Measurements from ENCODE around the gene SYNDIG1. TPM values are rescaled to one million over a fixed set of nuclear protein-coding genes. Genes with fewer than 3 reads are reported as not detected.

Gene SYNDIG1
- total RNA-seq, 4 donors from 2014 or later = 8.3 to 12.4 (median 10.2) TPM

- Histone ChIP-seq H3K36me3 (no peaks in the 10 kb centered on the region), H3K4me3 (replicated peaks in 1 of 3) (no peak overlapping the region), H3K27ac (no peak overlapping the region), H3K9me3 (no peaks in the 10 kb centered on the region), H3K27me3 (no peaks in the 10 kb centered on the region), H3K4me1 (peaks cover 0 to 7% of the 10 kb centered on the region in 2 donors)
- 94% methylated on average over 6 of the region's 6 CpGs for WGBS, 2 donors
- DNase-seq = no peak
- TF ChIP-seq POLR2A (IDR thresholded peaks at IDR 0.05) (no peak), CTCF (IDR thresholded peaks at IDR 0.05) (no peak)
- intact Hi-C loops (cut with DNase I) = no loop called here
These were observed 30.0 kb downstream of the SYNDIG1 start for GRCh38 chr20:24499472-24499871.

GRCh38 chr20:24501764-24502556 lies 32.5 kb downstream of the SYNDIG1 start:
- H3K4me3 ChIP-seq (replicated peaks in 1 of 3) = no peak overlapping the region
- no peak overlapping the region for H3K27ac ChIP-seq
- no peaks in the 10 kb centered on the region for H3K9me3 ChIP-seq
- WGBS, 2 donors = 81 to 91% methylated on average over 13 to 15 of the region's 15 CpGs
- H3K27me3 ChIP-seq = no peaks in the 10 kb centered on the region
- TF ChIP-seq POLR2A (IDR thresholded peaks at IDR 0.05) = no peak
- TF ChIP-seq CTCF (IDR thresholded peaks at IDR 0.05) = no peak
- peak; percentile 21 to 25 for DNase-seq
- intact Hi-C loops (cut with DNase I) = no loop called here
- H3K4me1 ChIP-seq = peaks cover 0 to 7% of the 10 kb centered on the region in 2 donors
- no peaks in the 10 kb centered on the region for H3K36me3 ChIP-seq

GRCh38 chr20:24502661-24503060 lies 33.2 kb downstream of the SYNDIG1 start:
- 77 to 92% methylated on average over 5 of the region's 5 CpGs for WGBS, 2 donors
- Histone ChIP-seq H3K4me1 (peaks cover 0 to 4% of the 10 kb centered on the region in 2 donors), H3K36me3 (no peaks in the 10 kb centered on the region), H3K27me3 (no peaks in the 10 kb centered on the region), H3K27ac (no peak overlapping the region), H3K4me3 (replicated peaks in 1 of 3) (no peak overlapping the region), H3K9me3 (no peaks in the 10 kb centered on the region)
- TF ChIP-seq POLR2A (IDR thresholded peaks at IDR 0.05) (no peak), CTCF (IDR thresholded peaks at IDR 0.05) (no peak)
- intact Hi-C loops (cut with DNase I) = no loop called here
- no peak for DNase-seq

GRCh38 chr20:24503352-24503931 lies 34.0 kb downstream of the SYNDIG1 start:
- no peak overlapping the region for H3K27ac ChIP-seq
- DNase-seq = peak; percentile 34 to 39
- no peaks in the 10 kb centered on the region for H3K27me3 ChIP-seq
- no peaks in the 10 kb centered on the region for H3K4me1 ChIP-seq
- H3K9me3 ChIP-seq = no peaks in the 10 kb centered on the region
- no peak overlapping the region for H3K4me3 ChIP-seq (replicated peaks in 1 of 3)
- TF ChIP-seq POLR2A (IDR thresholded peaks at IDR 0.05) (no peak), CTCF (IDR thresholded peaks at IDR 0.05) (no peak)
- intact Hi-C loops (cut with DNase I) = no loop called here
- WGBS, 2 donors = 52 to 54% methylated on average over 9 of the region's 9 CpGs
- no peaks in the 10 kb centered on the region for H3K36me3 ChIP-seq
